RWPE1 (cell line): ENCODE measurements around the gene PRKCZ.

Experiments
- CTCF ChIA-PET: fragments of 350-600 bp; sonication (Branson Sonifier 250); formaldehyde crosslinking; extraction: SDS; loops from one replicate; lab custom pipeline; 2021; lab: Yijun Ruan, JAX
- POLR2A ChIA-PET: fragments of 400-600 bp; formaldehyde crosslinking; extraction: SDS; loops from one replicate; lab custom pipeline; 2020; ENCODE audit warnings: antibody characterized with exemption; ENCODE audit not compliant: low non-redundant PET; lab: Yijun Ruan, JAX
- DNase-seq: peaks from one replicate; pipeline ENCODE4 v3.0.0; 2012; ENCODE audit warnings: low spot score
- H3K27ac ChIP-seq: fragments of 450-650 bp; 2 replicates; pipeline ENCODE4 v1.5.1; 2017
- TF ChIP-seq, protein P1 (sequence below): fragments of 450-650 bp; conservative IDR thresholded peaks from 2 replicates; pipeline ENCODE4 v1.5.1; 2017; ENCODE audit warnings: low read depth, mild to moderate bottlenecking

The PRKCZ gene

GRCh38 chr1:2216767-2217058, 166.5 kb downstream of the PRKCZ start:
- no peak for DNase-seq
- 0 out of 2 replicates have a peak overlapping the region, but pooled peaks have one; percentile 10 for H3K27ac ChIP-seq
- POLR2A ChIA-PET, result no interaction called here
- TF ChIP-seq, protein P1, sequence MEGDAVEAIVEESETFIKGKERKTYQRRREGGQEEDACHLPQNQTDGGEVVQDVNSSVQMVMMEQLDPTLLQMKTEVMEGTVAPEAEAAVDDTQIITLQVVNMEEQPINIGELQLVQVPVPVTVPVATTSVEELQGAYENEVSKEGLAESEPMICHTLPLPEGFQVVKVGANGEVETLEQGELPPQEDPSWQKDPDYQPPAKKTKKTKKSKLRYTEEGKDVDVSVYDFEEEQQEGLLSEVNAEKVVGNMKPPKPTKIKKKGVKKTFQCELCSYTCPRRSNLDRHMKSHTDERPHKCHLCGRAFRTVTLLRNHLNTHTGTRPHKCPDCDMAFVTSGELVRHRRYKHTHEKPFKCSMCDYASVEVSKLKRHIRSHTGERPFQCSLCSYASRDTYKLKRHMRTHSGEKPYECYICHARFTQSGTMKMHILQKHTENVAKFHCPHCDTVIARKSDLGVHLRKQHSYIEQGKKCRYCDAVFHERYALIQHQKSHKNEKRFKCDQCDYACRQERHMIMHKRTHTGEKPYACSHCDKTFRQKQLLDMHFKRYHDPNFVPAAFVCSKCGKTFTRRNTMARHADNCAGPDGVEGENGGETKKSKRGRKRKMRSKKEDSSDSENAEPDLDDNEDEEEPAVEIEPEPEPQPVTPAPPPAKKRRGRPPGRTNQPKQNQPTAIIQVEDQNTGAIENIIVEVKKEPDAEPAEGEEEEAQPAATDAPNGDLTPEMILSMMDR, result no peak
- CTCF ChIA-PET, result no interaction called here

DNA sequence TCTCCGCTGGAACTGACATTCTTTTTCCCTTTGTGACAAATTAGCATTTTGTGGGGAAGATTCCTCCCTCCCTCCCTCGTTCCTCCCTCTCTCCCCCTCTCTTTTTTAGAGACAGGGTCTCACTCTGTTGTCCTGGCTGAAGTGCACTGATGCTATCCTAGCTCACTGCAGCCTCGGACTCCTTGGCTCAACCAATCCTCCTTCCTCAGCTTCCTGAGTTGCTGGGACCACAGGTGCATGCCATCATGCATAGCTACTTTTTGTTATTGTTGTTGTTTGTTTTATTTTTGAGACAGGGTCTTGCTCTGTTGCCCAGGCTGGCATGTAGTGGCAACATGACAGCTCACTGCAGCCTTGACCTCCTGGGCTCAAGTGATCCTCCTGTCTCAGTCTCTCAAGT, 171.1 kb downstream of the PRKCZ start:
- ChIA-PET POLR2A (interaction anchor here (0.6 kb wide), 1 partner anchor 89 kb away, joined by 3 read pairs; no protein-coding TSS in a partner anchor), CTCF (interaction anchor here (0.6 to 1.1 kb wide), 3 partner anchors 26 to 94 kb away, joined by 3 to 5 read pairs (median 3); no protein-coding TSS in a partner anchor)
- DNase-seq, result no peak
- peak overlapping the region; percentile 79 for H3K27ac ChIP-seq
- TF ChIP-seq, protein P1, result no peak

DNA sequence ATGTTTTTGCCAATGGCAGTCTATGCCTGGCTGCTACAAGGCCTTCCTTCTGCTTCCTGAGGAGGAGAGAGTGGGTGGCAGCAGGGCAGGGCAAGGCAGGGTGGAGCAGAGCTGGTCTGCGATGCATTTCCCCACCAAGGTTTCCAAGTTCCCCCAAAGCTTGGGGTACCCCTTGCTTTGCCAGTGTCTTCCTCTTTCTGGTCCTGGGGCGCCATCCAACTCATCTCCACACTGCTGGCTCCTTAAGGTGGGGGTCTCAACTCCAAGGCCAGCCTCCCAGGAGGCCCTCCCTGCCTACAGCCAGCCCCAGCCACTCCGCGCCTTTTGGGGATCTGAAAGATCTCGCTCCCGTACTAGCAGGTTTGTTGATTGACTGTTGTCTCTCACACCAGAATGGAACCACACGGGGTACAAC, 174.0 kb downstream of the PRKCZ start:
- no peak for DNase-seq
- ChIA-PET CTCF (interaction anchor here (1.1 kb wide), 1 partner anchor 12 kb away, joined by 3 read pairs; no protein-coding TSS in a partner anchor), POLR2A (no interaction called here)
- peak overlapping the region; percentile 31 for H3K27ac ChIP-seq
- TF ChIP-seq, protein P1, result no peak

DNA sequence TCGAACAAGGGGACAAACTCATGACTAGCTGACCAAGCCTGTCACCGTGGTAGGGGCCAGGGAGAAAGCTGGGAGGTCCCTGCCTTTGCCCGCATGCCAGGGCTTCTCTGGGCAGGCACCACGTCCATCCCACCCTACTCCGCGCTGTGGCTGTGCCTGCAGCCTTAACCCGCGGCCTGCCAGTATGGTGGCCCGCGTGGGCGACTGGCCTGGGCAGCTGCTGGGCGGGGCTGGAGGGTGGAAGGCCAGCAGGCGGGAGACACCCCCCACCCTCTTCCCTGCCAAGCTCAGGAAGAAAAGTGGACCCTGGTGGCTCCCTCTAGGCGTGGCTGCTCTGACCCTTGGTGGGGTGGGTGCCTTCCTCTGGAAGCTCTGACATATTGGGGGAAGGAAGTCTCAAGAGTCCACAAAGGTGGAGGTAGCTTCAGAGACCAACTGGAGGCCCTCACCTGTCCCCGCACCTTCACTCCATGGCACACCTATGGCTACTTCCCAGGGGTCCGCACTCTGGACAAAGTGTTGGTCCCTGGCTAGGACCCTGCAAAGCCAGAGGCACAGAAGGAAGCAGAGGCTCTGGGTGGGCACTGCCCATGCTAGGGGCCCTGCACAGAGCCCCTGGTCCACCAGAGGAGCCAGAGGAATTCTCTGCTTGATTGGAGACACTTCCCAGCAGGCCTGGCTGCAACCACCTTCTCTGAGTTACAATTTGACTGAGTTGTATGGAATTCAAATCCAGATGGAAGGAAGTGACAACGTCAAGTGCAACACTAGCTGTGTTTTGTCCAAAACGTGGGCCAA, 174.6 kb downstream of the PRKCZ start:
- H3K27ac ChIP-seq, result peak overlapping the region; percentile 31
- POLR2A ChIA-PET, result no interaction called here
- no peak for DNase-seq
- TF ChIP-seq, protein P1, result no peak
- CTCF ChIA-PET, result interaction anchor here (1.1 kb wide), 1 partner anchor 13 kb away, joined by 3 read pairs; no protein-coding TSS in a partner anchor

GRCh38 chr1:2226525-2227345, 176.5 kb downstream of the PRKCZ start:
- peak overlapping the region; percentile 99 for H3K27ac ChIP-seq
- CTCF ChIA-PET, result interaction anchor here (0.5 kb wide), 1 partner anchor 20 kb away, joined by 3 read pairs; no protein-coding TSS in a partner anchor

More at GRCh38 chr1:2226525-2227345, 176.5 kb downstream of the PRKCZ start:
- POLR2A ChIA-PET, result interaction anchor here (0.7 kb wide), 1 partner anchor 14 kb away, joined by 3 read pairs; no protein-coding TSS in a partner anchor
- peak; percentile 13 for DNase-seq
- TF ChIP-seq, protein P1, result no peak
